ENCODE measurements around the gene UBE2E2.
A peak's percentile ranks its signal among the peaks of the same experiment; 100 is the strongest.

UBE2E2 gene

DNA sequence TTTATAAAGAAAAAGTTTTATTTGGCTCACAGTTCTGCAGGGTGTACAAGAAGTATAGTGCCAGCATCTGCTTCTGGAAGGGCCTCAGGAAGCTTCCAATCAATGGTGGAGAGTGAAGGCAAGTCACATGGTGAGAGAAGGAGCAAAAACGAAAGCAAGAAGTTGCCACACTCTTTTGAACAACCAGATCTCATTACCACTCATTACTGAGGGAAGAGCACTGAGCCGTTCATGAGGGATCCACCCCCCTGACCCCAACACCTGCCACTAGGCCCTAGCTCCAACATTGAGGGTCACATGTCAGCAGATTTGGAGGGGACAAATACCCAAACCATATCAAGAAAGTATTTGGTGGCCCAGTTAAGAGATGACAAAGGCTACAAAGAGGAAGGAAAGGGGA lies 363.4 kb downstream of the UBE2E2 start:
- H3K4me3 ChIP-seq (ENCODE audit: control insufficient read depth, low read depth, low read length): no peak overlapping the region
- TF ChIP-seq, protein P1, sequence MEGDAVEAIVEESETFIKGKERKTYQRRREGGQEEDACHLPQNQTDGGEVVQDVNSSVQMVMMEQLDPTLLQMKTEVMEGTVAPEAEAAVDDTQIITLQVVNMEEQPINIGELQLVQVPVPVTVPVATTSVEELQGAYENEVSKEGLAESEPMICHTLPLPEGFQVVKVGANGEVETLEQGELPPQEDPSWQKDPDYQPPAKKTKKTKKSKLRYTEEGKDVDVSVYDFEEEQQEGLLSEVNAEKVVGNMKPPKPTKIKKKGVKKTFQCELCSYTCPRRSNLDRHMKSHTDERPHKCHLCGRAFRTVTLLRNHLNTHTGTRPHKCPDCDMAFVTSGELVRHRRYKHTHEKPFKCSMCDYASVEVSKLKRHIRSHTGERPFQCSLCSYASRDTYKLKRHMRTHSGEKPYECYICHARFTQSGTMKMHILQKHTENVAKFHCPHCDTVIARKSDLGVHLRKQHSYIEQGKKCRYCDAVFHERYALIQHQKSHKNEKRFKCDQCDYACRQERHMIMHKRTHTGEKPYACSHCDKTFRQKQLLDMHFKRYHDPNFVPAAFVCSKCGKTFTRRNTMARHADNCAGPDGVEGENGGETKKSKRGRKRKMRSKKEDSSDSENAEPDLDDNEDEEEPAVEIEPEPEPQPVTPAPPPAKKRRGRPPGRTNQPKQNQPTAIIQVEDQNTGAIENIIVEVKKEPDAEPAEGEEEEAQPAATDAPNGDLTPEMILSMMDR (conservative IDR thresholded peaks at IDR 0.05; ENCODE audit: control insufficient read depth, insufficient read depth, low read depth, low read length): no peak
- no peak for DNase-seq (ENCODE audit: low read depth)

DNA sequence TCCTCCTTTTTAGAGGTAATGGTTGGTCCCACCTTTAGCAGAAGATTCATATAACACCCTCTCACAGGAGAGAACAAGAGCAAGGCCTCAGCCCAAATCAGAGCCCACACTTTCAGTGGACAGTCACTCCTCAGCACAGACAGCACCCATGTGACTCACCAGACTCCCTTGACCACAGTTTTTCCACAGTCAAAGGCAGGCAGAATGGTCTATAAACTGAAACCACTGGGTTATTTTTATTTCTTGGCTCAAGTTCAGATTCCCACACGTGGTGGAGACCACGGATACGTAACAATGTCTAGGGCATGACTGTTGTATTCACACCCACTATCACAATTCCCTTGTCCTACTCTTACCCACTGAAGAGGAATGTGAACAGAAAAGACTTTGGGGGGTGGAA lies 364.8 kb downstream of the UBE2E2 start:
- no peak overlapping the region for H3K4me3 ChIP-seq (ENCODE audit: control insufficient read depth, low read depth, low read length)
- DNase-seq (ENCODE audit: low read depth): peak; percentile 94

DNA sequence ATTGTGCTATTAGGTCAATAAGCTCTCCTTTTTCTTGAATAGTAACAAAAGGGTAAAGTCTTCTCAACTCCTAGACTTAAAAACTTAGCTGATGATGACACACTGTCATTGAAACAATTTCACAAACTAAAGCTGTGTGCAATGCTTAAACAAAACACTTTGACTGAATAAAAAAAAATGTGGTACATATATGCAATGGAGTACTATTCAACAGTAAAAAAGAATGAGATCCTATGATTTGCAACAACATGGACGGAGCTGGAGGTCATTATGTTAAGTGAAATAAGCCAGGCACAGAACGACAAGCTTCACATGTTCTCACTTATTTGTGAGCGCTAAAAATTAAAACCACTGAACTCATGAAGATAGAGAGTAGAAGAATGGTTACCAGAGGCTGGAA lies 370.7 kb downstream of the UBE2E2 start:
- H3K4me3 ChIP-seq (ENCODE audit: control insufficient read depth, low read depth, low read length): no peak overlapping the region
- DNase-seq (ENCODE audit: low read depth): no peak
- TF ChIP-seq, protein P1 (conservative IDR thresholded peaks at IDR 0.05; ENCODE audit: control insufficient read depth, insufficient read depth, low read depth, low read length): no peak

More for the DNA sequence above, 364.8 kb downstream of the UBE2E2 start:
- TF ChIP-seq, protein P1 (conservative IDR thresholded peaks at IDR 0.05; ENCODE audit: control insufficient read depth, insufficient read depth, low read depth, low read length): no peak

DNA sequence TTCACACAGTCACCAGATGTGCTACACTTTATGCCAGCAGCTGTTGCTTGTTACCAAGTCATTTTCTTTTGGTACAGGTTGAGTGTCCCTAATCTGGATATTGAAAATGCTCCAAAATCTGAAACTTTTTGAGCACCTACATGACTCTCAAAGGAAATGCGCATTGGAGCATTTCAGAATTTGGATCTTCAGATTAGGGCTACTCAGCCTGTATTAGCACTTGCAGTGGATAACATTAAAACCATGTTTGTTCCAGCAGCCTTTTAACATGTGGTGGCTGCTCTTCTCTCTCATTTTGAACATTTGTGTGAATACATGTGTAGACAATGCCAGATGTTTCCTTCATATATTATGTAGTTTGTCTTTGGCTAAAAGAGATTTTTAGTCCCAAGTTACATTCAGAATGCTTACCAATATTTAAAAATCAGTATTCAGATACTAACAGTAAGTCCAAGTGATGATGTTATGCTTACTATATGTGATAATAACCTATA lies 371.7 kb downstream of the UBE2E2 start:
- no peak overlapping the region for H3K4me3 ChIP-seq (ENCODE audit: control insufficient read depth, low read depth, low read length)
- DNase-seq (ENCODE audit: low read depth): no peak
- TF ChIP-seq, protein P1 (conservative IDR thresholded peaks at IDR 0.05; ENCODE audit: control insufficient read depth, insufficient read depth, low read depth, low read length): no peak

DNA sequence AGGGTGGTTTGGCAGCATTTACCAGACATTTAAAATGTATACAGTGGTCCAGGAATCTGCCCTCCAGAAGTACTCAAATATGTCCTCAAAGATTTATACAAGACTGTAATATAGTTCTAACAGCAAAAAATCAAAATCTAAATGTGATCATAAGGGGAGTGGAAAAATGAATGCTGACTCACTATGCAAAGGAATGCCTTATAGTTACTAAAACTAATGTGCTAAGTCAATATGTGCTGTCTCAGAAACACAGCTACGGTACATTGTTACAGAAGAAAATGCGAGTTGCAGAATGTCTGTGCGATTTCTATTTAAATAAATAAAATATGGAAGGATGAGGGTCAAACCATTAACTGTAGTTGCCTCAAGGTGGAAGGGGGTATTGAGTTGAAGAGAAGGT lies 372.6 kb downstream of the UBE2E2 start:
- no peak overlapping the region for H3K4me3 ChIP-seq (ENCODE audit: control insufficient read depth, low read depth, low read length)
- TF ChIP-seq, protein P1 (conservative IDR thresholded peaks at IDR 0.05; ENCODE audit: control insufficient read depth, insufficient read depth, low read depth, low read length): no peak
- DNase-seq (ENCODE audit: low read depth): peak; percentile 38

DNA sequence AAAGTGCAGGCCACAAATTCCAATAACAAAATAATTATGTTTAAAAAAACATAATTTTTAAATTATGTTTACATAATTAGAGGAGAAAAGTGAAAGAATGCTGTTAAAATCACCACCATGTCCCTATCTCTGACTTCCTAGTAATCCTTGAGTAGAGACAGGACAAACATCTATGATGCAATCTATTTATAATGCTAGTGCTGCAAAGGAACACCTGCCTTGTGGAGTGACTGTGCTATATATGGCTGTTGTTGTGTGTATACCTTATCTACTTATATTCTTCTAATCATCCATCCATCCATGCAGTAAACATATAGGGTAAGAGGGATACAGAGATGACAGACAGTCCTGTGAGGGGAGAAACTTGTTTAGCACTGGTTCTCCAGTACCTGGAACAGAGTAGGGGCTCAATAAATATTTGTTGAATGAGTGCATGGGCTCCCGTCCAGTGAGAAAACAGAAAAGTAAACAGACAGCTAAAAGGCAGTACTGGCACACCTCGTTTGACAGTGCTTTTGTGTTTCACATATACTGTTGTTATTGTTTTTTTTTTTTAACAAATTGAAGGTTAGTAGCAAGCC lies 373.3 kb downstream of the UBE2E2 start:
- no peak overlapping the region for H3K4me3 ChIP-seq (ENCODE audit: control insufficient read depth, low read depth, low read length)
- DNase-seq (ENCODE audit: low read depth): no peak
- TF ChIP-seq, protein P1 (conservative IDR thresholded peaks at IDR 0.05; ENCODE audit: control insufficient read depth, insufficient read depth, low read depth, low read length): no peak

Measured in fibroblast of mammary gland (primary cell).